ENCODE measurements around the gene NLRP3. TPM values are rescaled to one million over a fixed set of nuclear protein-coding genes. Genes with fewer than 3 reads are reported as not detected.

The NLRP3 gene
- total RNA-seq, 1 experiment from 2014 or later, result not detected

DNA sequence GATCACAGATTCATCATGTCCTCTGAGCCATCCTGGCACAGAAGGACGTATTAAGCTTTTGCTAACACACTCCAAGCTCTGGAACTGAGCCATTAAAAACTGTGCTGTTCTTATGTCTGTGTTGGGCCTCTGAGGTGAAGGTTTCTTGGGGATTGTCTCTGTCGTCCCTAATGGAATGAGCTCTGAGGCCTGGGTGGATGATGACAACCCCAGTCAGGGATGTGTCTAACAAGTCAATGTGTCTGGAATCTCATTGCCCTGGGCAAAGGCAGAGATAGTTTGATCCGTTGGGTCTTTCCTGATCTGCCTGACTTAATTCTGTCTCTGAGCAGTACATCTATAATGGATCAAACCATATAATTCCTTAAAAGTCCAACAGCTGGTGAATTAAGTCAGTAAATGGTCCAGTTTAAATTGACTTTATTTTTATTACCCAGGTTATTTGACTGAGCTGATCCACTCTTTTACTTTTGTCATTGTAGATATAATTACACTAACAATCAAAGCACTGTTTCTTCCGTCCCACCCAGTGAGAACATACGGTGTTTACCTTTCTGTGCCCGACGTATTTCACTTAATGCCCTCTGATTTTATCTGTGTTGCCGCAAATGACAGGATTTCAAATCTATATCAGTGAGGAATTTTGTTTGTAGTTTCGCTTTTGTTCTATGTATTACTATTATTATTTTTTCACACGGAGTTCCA, 80.8 kb downstream of the NLRP3 start:
- no peak overlapping the region for H4K91ac ChIP-seq (ENCODE audit: insufficient read length, low read depth, low read length)
- H2AFZ ChIP-seq (ENCODE audit: low read length), result no peak overlapping the region
- TF ChIP-seq, protein P1, sequence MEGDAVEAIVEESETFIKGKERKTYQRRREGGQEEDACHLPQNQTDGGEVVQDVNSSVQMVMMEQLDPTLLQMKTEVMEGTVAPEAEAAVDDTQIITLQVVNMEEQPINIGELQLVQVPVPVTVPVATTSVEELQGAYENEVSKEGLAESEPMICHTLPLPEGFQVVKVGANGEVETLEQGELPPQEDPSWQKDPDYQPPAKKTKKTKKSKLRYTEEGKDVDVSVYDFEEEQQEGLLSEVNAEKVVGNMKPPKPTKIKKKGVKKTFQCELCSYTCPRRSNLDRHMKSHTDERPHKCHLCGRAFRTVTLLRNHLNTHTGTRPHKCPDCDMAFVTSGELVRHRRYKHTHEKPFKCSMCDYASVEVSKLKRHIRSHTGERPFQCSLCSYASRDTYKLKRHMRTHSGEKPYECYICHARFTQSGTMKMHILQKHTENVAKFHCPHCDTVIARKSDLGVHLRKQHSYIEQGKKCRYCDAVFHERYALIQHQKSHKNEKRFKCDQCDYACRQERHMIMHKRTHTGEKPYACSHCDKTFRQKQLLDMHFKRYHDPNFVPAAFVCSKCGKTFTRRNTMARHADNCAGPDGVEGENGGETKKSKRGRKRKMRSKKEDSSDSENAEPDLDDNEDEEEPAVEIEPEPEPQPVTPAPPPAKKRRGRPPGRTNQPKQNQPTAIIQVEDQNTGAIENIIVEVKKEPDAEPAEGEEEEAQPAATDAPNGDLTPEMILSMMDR (conservative IDR thresholded peaks at IDR 0.05), result no peak
- H3K23ac ChIP-seq (ENCODE audit: insufficient read length, low read depth, low read length), result no peak overlapping the region
- Mint-ChIP-seq H3K27ac (no peak overlapping the region), H3K4me1 (peaks cover 0 to 8% of the 10 kb centered on the region in 2 experiments; a peak in 1 of 4 replicates), H3K9me3 (no peaks in the 10 kb centered on the region), H3K4me3 (no peak overlapping the region), H3K27me3 (ENCODE audit: low read depth) (no peaks in the 10 kb centered on the region; the same call in 1 of the 2 replicates), H3K36me3 (ENCODE audit: insufficient read depth in 1 of 3, low read depth in 3 of 3) (no peaks in the 10 kb centered on the region)
- no peaks in the 10 kb centered on the region for H3K9me3 ChIP-seq (ENCODE audit: control insufficient read depth, low read depth, low read length)
- no peak overlapping the region for H3K18ac ChIP-seq (ENCODE audit: insufficient read length, low read depth, low read length)
- no peaks in the 10 kb centered on the region for H3K4me1 ChIP-seq (ENCODE audit: insufficient read depth, low read length)
- H2AK5ac ChIP-seq (ENCODE audit: insufficient read length, low read length), result no peak overlapping the region
- H3K9ac ChIP-seq (ENCODE audit: extremely low read depth, insufficient read length, low read length), result no peak overlapping the region
- H3T11ph ChIP-seq (ENCODE audit: low read length), result no peak overlapping the region
- no peaks in the 10 kb centered on the region for H3K23me2 ChIP-seq (ENCODE audit: insufficient read length, low read depth, low read length, poor library complexity, severe bottlenecking)
- H4K5ac ChIP-seq (ENCODE audit: insufficient read length, low read depth, low read length), result no peak overlapping the region
- H2BK15ac ChIP-seq (ENCODE audit: low read depth, low read length), result no peak overlapping the region
- H3K14ac ChIP-seq (ENCODE audit: insufficient read depth, low read length), result no peak overlapping the region
- no peaks in the 10 kb centered on the region for H3K27me3 ChIP-seq (ENCODE audit: insufficient read depth, low read length)
- no CpG with 5 or more reads among the region's 10 CpGs for WGBS (ENCODE audit: extremely low coverage, insufficient read length, low lambda C conversion rate)
- no peak overlapping the region for H3K56ac ChIP-seq (ENCODE audit: insufficient read length, low read depth, low read length)
- no peaks in the 10 kb centered on the region for H3K79me2 ChIP-seq (ENCODE audit: insufficient read depth, low read length)
- DNase-seq, result no peak
- H2BK5ac ChIP-seq (ENCODE audit: insufficient read length, low read length), result no peak overlapping the region
- H2BK20ac ChIP-seq (ENCODE audit: low read depth, low read length, poor library complexity, severe bottlenecking), result no peak overlapping the region
- no peak overlapping the region for H3K4me2 ChIP-seq (ENCODE audit: insufficient read depth, insufficient read length, low read length)
- H2BK120ac ChIP-seq (ENCODE audit: low read depth, low read length, poor library complexity, severe bottlenecking), result no peak overlapping the region
- no peak overlapping the region for H4K8ac ChIP-seq (replicated peaks; ENCODE audit: insufficient read length, low read depth, low read length)
- no peak overlapping the region for H3K27ac ChIP-seq (ENCODE audit: insufficient read length, low read depth, low read length)
- H3K4ac ChIP-seq (ENCODE audit: low read depth, low read length), result no peak overlapping the region
- no peaks in the 10 kb centered on the region for H3K79me1 ChIP-seq (ENCODE audit: insufficient read depth, low read depth, low read length, poor library complexity, severe bottlenecking)
- H2BK12ac ChIP-seq (ENCODE audit: insufficient read length, low read depth, low read length), result no peak overlapping the region
- no peaks in the 10 kb centered on the region for H4K20me1 ChIP-seq (ENCODE audit: control insufficient read depth, insufficient read depth, insufficient read length)

Other genes starting within 250 kb of the NLRP3 start
- 50.6 and 50.9 TPM in 2 replicates for gene ZNF124, start 244.2 kb upstream of the NLRP3 start, total RNA-seq (2021)
- gene VN1R5, start 160.1 kb upstream of the NLRP3 start, total RNA-seq (2021), result not detected in 2 replicates
- 66.5 and 72.9 TPM in 2 replicates for gene ZNF496, start 84.3 kb upstream of the NLRP3 start, total RNA-seq (2021)
- gene OR2B11, start 41.9 kb downstream of the NLRP3 start, total RNA-seq (2021), result not detected in 2 replicates
- gene OR2C3, start 120.3 kb downstream of the NLRP3 start, total RNA-seq (2021), result not detected in 2 replicates
- not detected in 2 replicates for gene GCSAML, start 133.0 kb downstream of the NLRP3 start, total RNA-seq (2021)
- not detected in 2 replicates for gene OR2G2, start 172.2 kb downstream of the NLRP3 start, total RNA-seq (2021)
- not detected in 2 replicates for gene OR2G3, start 189.4 kb downstream of the NLRP3 start, total RNA-seq (2021)

Data from H9 (cell line).